Ishikawa (cell line): ENCODE results near the gene NFIX.

ENCODE experiments used
- CEBPB ChIP-seq: IDR thresholded peaks from 2 replicates; pipeline ENCODE4 v1.6.1; 2012
- CREB1 ChIP-seq: IDR thresholded peaks from 2 replicates; pipeline ENCODE4 v1.6.1; 2012; ENCODE audit warnings: low read depth
- EGR1 ChIP-seq: IDR thresholded peaks from 2 replicates; pipeline ENCODE4 v1.6.1; 2012
- EP300 ChIP-seq: IDR thresholded peaks from 2 replicates; pipeline ENCODE4 v1.6.1; 2012; ENCODE audit warnings: borderline replicate concordance
- FOXM1 ChIP-seq: IDR thresholded peaks from 2 replicates; pipeline ENCODE4 v1.6.1; 2012; ENCODE audit warnings: low read depth, borderline replicate concordance
- RAD21 ChIP-seq: IDR thresholded peaks from 2 replicates; pipeline ENCODE4 v1.6.1; 2012; ENCODE audit warnings: low read depth
- REST ChIP-seq: IDR thresholded peaks from 2 replicates; pipeline ENCODE4 v1.6.1; 2012; ENCODE audit warnings: low read depth, mild to moderate bottlenecking
- TAF1 ChIP-seq: IDR thresholded peaks from 2 replicates; pipeline ENCODE4 v1.6.1; 2012; ENCODE audit warnings: low read depth, mild to moderate bottlenecking
- TEAD4 ChIP-seq: IDR thresholded peaks from 2 replicates; pipeline ENCODE4 v1.6.1; 2012
- USF1 ChIP-seq: IDR thresholded peaks from 2 replicates; pipeline ENCODE4 v1.6.1; 2012
- YY1 ChIP-seq: IDR thresholded peaks from 2 replicates; pipeline ENCODE4 v1.6.1; 2012; ENCODE audit warnings: low read depth

GRCh38 chr19:13139633-13140311, 144.5 kb downstream of the NFIX start:
- TF ChIP-seq REST = no peak
- no peak for TF ChIP-seq RAD21
- TF ChIP-seq CREB1 = no peak
- no peak for TF ChIP-seq YY1
- TF ChIP-seq FOXM1 = no peak
- no peak for TF ChIP-seq CEBPB
- TF ChIP-seq EP300 = no peak
- no peak for TF ChIP-seq EGR1
- TF ChIP-seq TAF1 = no peak
- no peak for TF ChIP-seq USF1
- TF ChIP-seq TEAD4 = no peak
